Activated CD8-positive, alpha-beta memory T cell treated with anti-CD3 and anti-CD28 coated beads, Interleukin-2, amount 10 ng/mL, durations not matched to agents 7 days and 5 days (primary cell): Measurements from ENCODE around the gene ABCC1. TPM values are rescaled to one million over a fixed set of nuclear protein-coding genes. Genes with fewer than 3 reads are reported as not detected.
"Not testable (repeated sequence)": the region's sequence is repeated elsewhere in the genome, so short reads cannot be mapped to it uniquely, and the experiment has no call there.

Experiments
- ATAC-seq: fragments of 150-1000 bp; cut with Tn5 transposase; one replicate; pipeline ENCODE4 v1.10.0; 2021; ENCODE audit warnings: moderate library complexity
- CTCF ChIA-PET: fragments of 350-600 bp; sonication (Branson Sonifier 250); formaldehyde crosslinking; loops from one replicate; lab custom pipeline; 2021; ENCODE audit warnings: antibody characterized with exemption; lab: Charles Lee
- DNase-seq: peaks from one replicate; pipeline ENCODE4 v3.0.0-alpha.2; 2020
- H3K27ac Mint-ChIP-seq: one replicate; pipeline ENCODE4 v1.8.0; 2021; ENCODE audit warnings: mild to moderate bottlenecking, mixed read lengths
- H3K27me3 Mint-ChIP-seq: one replicate; pipeline ENCODE4 v1.8.0; 2021; ENCODE audit warnings: mixed read lengths
- H3K36me3 Mint-ChIP-seq: one replicate; pipeline ENCODE4 v1.8.0; 2021; ENCODE audit warnings: mild to moderate bottlenecking, mixed read lengths
- H3K4me1 Mint-ChIP-seq: one replicate; pipeline ENCODE4 v1.8.0; 2021; ENCODE audit warnings: mixed read lengths
- H3K4me3 Mint-ChIP-seq: one replicate; pipeline ENCODE4 v1.8.0; 2021; ENCODE audit warnings: mild to moderate bottlenecking, moderate library complexity, mixed read lengths
- H3K9me3 Mint-ChIP-seq: one replicate; pipeline ENCODE4 v1.8.0; 2022; ENCODE audit warnings: low read depth, mixed read lengths
- total RNA-seq, 2 experiments: library from RNA; stranded (reverse); gene quantifications; one replicate each; pipeline ENCODE4 v1.2.3, GENCODE V29; 2021

ABCC1 gene
- total RNA-seq, 2 experiments from 2014 or later, result 54.9 to 76.8 TPM

- CTCF ChIA-PET, result interaction anchor here (0.8 kb wide), 1 partner anchor 20 kb away, joined by 3 read pairs; no protein-coding TSS in a partner anchor
Measured at GRCh38 chr16:16150878-16151152, 201.4 kb downstream of the ABCC1 start.

GRCh38 chr16:16151315-16151714 is 201.9 kb downstream of the ABCC1 start:
- Mint-ChIP-seq H3K27me3 (no peaks in the 10 kb centered on the region), H3K27ac (no peak overlapping the region), H3K9me3 (no peaks in the 10 kb centered on the region), H3K36me3 (no peaks in the 10 kb centered on the region), H3K4me1 (no peaks in the 10 kb centered on the region), H3K4me3 (no peak overlapping the region)
- DNase-seq (no peak), ATAC-seq (no peak)
- CTCF ChIA-PET, result no interaction called here

More at GRCh38 chr16:16150878-16151152, 201.4 kb downstream of the ABCC1 start:
- Mint-ChIP-seq H3K4me3 (no peak overlapping the region), H3K27me3 (no peaks in the 10 kb centered on the region), H3K27ac (no peak overlapping the region), H3K4me1 (no peaks in the 10 kb centered on the region), H3K36me3 (no peaks in the 10 kb centered on the region), H3K9me3 (no peaks in the 10 kb centered on the region)
- ATAC-seq, result no peak
- DNase-seq, result no peak

DNA sequence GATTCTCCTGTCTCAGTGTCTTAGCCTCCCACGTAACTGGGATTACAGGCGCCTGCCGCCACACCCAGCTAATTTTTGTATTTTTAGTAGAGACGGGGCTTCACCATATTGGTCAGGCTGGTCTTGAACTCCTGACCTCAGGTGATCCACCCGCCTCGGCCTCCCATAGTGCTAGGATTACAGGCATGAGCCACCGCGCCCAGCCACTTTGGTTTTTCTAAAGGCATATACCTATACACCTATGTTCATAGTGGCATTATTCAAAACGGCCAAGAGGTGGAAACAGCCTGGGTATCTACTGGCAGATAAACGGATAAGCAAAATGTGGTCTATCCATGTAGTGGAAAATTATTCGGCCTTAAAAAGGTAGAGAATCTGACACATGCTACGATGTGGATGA is 203.6 kb downstream of the ABCC1 start:
- DNase-seq, H3K27ac Mint-ChIP-seq, H3K4me3 Mint-ChIP-seq, H3K4me1 Mint-ChIP-seq, H3K9me3 Mint-ChIP-seq, ATAC-seq, H3K36me3 Mint-ChIP-seq, H3K27me3 Mint-ChIP-seq, CTCF ChIA-PET: not testable (repeated sequence)

GRCh38 chr16:16154281-16154951 is 205.0 kb downstream of the ABCC1 start:
- no peak overlapping the region for H3K4me3 Mint-ChIP-seq
- no peaks in the 10 kb centered on the region for H3K27me3 Mint-ChIP-seq
- H3K27ac Mint-ChIP-seq, result no peak overlapping the region
- DNase-seq (no peak), ATAC-seq (no peak)
- peaks cover 2% of the 10 kb centered on the region for H3K36me3 Mint-ChIP-seq
- peaks cover 10% of the 10 kb centered on the region for H3K9me3 Mint-ChIP-seq
- CTCF ChIA-PET, result no interaction called here
- no peaks in the 10 kb centered on the region for H3K4me1 Mint-ChIP-seq

GRCh38 chr16:16155234-16155633 is 205.8 kb downstream of the ABCC1 start:
- no peak overlapping the region for H3K27ac Mint-ChIP-seq
- H3K4me1 Mint-ChIP-seq, result no peaks in the 10 kb centered on the region
- CTCF ChIA-PET, result no interaction called here

DNA sequence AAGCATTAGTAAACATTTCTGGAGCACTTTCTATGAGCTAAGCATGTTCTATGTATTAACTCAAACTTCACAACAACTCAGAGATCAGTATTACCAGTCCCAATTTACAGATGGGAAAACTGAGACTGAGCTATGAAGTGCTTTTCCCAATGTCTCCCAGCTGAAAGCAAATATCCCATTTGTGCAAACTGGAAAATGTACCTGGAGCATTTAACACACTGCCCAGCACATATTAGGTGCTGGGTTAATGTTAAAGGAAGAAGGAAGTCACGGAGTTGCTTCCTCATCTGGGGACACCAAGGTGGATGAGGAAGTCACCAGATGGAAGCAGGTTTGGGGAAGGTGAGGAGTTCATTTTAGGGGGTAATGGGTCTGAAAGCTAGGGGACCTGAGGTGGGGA is 207.8 kb downstream of the ABCC1 start:
- Mint-ChIP-seq H3K27ac (no peak overlapping the region), H3K36me3 (peaks cover 2% of the 10 kb centered on the region), H3K4me1 (no peaks in the 10 kb centered on the region), H3K9me3 (peaks cover 14% of the 10 kb centered on the region), H3K4me3 (no peak overlapping the region), H3K27me3 (no peaks in the 10 kb centered on the region)
- DNase-seq, result no peak
- CTCF ChIA-PET, result interaction anchor here (0.7 to 1.1 kb wide), 2 partner anchors 14 to 375 kb away, joined by 3 read pairs; no protein-coding TSS in a partner anchor
- ATAC-seq, result no peak

More at GRCh38 chr16:16155234-16155633, 205.8 kb downstream of the ABCC1 start:
- Mint-ChIP-seq H3K27me3 (no peaks in the 10 kb centered on the region), H3K36me3 (peaks cover 2% of the 10 kb centered on the region), H3K9me3 (peaks cover 12% of the 10 kb centered on the region), H3K4me3 (no peak overlapping the region)
- no peak for ATAC-seq
- no peak for DNase-seq

GRCh38 chr16:16158082-16158658 is 208.8 kb downstream of the ABCC1 start:
- H3K36me3 Mint-ChIP-seq, result peaks cover 2% of the 10 kb centered on the region
- H3K27me3 Mint-ChIP-seq, result no peaks in the 10 kb centered on the region
- H3K27ac Mint-ChIP-seq, result no peak overlapping the region
- CTCF ChIA-PET, result no interaction called here
- ATAC-seq (no peak), DNase-seq (no peak)
- no peak overlapping the region for H3K4me3 Mint-ChIP-seq
- no peaks in the 10 kb centered on the region for H3K4me1 Mint-ChIP-seq
- peaks cover 14% of the 10 kb centered on the region for H3K9me3 Mint-ChIP-seq

GRCh38 chr16:16158741-16159374 is 209.4 kb downstream of the ABCC1 start:
- Mint-ChIP-seq H3K36me3 (peaks cover 2% of the 10 kb centered on the region), H3K4me3 (no peak overlapping the region), H3K4me1 (no peaks in the 10 kb centered on the region), H3K27ac (no peak overlapping the region), H3K27me3 (no peaks in the 10 kb centered on the region), H3K9me3 (peaks cover 14% of the 10 kb centered on the region)
- ATAC-seq, result no peak
- CTCF ChIA-PET, result interaction anchor here (0.5 kb wide), 1 partner anchor 10 kb away, joined by 3 read pairs; no protein-coding TSS in a partner anchor
- DNase-seq, result no peak

GRCh38 chr16:16159662-16160061 is 210.2 kb downstream of the ABCC1 start:
- Mint-ChIP-seq H3K4me1 (no peaks in the 10 kb centered on the region), H3K36me3 (peaks cover 2% of the 10 kb centered on the region), H3K27me3 (no peaks in the 10 kb centered on the region), H3K4me3 (no peak overlapping the region), H3K9me3 (peaks cover 14% of the 10 kb centered on the region), H3K27ac (no peak overlapping the region)
- DNase-seq (no peak), ATAC-seq (no peak)
- CTCF ChIA-PET, result no interaction called here

DNA sequence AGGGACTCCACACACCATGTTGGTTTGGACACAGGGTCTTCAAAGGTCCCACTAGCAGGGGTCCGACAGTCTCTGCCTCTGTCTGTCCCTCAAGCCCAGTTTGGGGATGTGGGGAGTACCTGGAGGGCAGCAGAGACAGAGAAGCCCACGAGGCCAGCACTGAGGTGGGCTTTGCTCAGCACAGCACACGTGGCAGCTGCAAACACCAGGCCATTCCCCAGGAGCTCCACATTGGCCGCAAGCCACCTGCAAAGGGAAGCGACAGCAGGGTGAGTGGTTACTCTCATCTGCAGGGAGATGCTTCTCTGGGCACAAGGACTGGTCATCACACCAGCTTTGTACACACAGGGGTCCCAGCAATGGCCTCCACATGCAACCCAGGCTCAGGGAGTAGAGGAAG is 211.9 kb downstream of the ABCC1 start:
- Mint-ChIP-seq H3K27ac (no peak overlapping the region), H3K36me3 (peaks cover 2% of the 10 kb centered on the region), H3K9me3 (peaks cover 14% of the 10 kb centered on the region), H3K27me3 (no peaks in the 10 kb centered on the region), H3K4me1 (no peaks in the 10 kb centered on the region), H3K4me3 (no peak overlapping the region)
- CTCF ChIA-PET, result no interaction called here
- DNase-seq (no peak), ATAC-seq (no peak)

DNA sequence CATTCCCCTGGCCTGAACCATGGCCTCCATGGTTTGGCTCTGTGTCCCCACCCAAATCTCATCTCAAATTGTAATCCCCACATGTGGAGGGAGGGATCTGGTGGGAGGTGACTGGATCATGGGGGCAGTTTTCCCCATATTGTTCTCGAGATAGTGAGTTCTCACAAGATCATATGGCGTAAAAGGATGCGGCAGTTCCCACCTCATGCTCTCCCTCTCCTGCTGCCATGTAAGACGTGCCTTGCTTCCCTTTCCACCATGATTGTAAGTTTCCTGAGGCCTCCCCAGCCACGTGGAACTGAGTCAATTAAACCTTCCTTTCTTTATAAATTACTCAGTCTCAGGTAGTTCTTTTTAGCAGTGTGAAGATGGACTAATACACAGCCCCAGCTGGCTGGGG is 212.4 kb downstream of the ABCC1 start:
- H3K27me3 Mint-ChIP-seq, H3K27ac Mint-ChIP-seq, CTCF ChIA-PET, H3K36me3 Mint-ChIP-seq, DNase-seq, ATAC-seq, H3K4me3 Mint-ChIP-seq, H3K4me1 Mint-ChIP-seq: not testable (repeated sequence)
- H3K9me3 Mint-ChIP-seq, result peaks cover 14% of the 10 kb centered on the region

DNA sequence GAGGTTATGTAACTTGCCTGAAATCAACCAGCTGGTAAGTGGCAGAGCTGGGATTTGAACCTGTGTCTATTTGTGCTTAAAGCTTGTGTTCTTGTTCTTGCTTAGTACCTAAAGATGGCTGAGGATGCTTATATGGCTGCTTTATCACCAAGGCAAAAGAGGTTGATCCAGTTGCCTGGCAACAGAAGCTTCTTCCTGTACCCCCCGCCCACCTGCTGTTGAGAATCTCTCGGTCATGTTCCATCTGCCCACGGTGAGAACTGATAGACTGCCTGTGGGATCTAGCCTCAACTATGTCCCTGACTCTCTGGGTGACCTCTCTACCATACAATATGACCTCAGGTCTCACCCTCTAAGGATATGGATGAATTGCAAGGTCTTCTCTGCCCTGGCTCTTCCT is 213.2 kb downstream of the ABCC1 start:
- DNase-seq (no peak), ATAC-seq (no peak)
- Mint-ChIP-seq H3K4me3 (no peak overlapping the region), H3K36me3 (peaks cover 2% of the 10 kb centered on the region), H3K4me1 (no peaks in the 10 kb centered on the region), H3K27ac (no peak overlapping the region), H3K9me3 (peaks cover 14% of the 10 kb centered on the region), H3K27me3 (no peaks in the 10 kb centered on the region)
- CTCF ChIA-PET, result no interaction called here

DNA sequence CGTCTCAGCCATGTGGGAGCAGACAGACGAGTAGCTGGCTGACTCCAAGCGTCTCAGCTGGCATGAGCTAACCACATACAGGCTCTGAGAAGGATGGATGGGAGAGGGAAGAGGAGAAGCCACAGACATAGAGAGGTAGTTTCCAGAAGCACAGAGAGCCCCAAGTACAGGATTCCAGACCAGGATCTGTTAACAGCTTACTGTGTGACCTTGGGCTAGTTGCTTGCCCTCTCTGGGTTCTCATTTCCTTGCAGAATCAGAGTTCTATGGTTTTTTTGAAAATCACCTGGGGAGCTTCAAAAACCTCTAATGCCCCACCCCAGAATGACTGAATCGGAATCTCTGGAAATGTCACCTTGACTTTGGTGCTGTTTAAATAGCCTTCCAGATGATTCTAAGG is 213.7 kb downstream of the ABCC1 start:
- H3K27ac Mint-ChIP-seq, result no peak overlapping the region
- H3K27me3 Mint-ChIP-seq, result no peaks in the 10 kb centered on the region
- ATAC-seq (no peak), DNase-seq (no peak)
- CTCF ChIA-PET, result no interaction called here
- H3K4me1 Mint-ChIP-seq, result no peaks in the 10 kb centered on the region
- H3K36me3 Mint-ChIP-seq, result peaks cover 2% of the 10 kb centered on the region
- peaks cover 14% of the 10 kb centered on the region for H3K9me3 Mint-ChIP-seq
- H3K4me3 Mint-ChIP-seq, result no peak overlapping the region

DNA sequence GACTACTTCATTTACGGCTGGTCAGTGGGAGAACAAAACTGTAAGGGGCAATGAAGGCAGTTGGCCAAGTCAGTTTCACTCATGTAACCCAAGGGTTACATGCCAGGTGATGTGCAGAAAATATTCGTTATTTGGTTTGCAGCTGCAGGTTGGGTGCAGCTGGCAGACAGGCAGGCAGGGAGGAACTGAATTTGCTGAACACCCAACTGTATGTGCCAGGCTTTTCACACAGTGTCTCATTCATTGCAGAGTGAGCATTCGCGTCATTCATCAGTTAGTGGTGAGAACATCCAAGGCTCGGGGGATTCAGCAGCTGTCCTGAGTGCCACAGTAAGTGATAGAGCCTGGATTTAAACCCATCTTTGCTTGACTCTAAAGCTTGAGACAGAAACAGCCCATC is 214.2 kb downstream of the ABCC1 start:
- H3K9me3 Mint-ChIP-seq, result peaks cover 9% of the 10 kb centered on the region
- H3K27me3 Mint-ChIP-seq, result no peaks in the 10 kb centered on the region
- H3K4me1 Mint-ChIP-seq, result no peaks in the 10 kb centered on the region

More for the DNA sequence above, 214.2 kb downstream of the ABCC1 start:
- CTCF ChIA-PET, result no interaction called here
- Mint-ChIP-seq H3K4me3 (no peak overlapping the region), H3K27ac (no peak overlapping the region), H3K36me3 (peaks cover 2% of the 10 kb centered on the region)
- ATAC-seq (no peak), DNase-seq (no peak)
